A673 (cell line): ENCODE measurements around the gene EWSR1. TPM values are rescaled to one million over a fixed set of nuclear protein-coding genes. Genes with fewer than 3 reads are reported as not detected.

Experiments
- BruUV-seq: library from RNA; stranded (reverse); fragments of 400-500 nt; replicated peaks from 2 replicates; lab custom pipeline; 2021; lab: Mats Ljungman, UMichigan
- CTCF ChIA-PET: fragments of 300-600 bp; sonication (Branson Sonifier 250); formaldehyde crosslinking; loops from one replicate; lab custom pipeline; 2022; ENCODE audit warnings: antibody characterized with exemption; lab: Charles Lee
- POLR2A ChIA-PET: fragments of 300-600 bp; sonication (Branson Sonifier 250); formaldehyde crosslinking; loops from one replicate; lab custom pipeline; 2022; ENCODE audit warnings: antibody characterized with exemption; ENCODE audit not compliant: low non-redundant PET; lab: Charles Lee
- DNase-seq: peaks from one replicate; pipeline ENCODE4 v3.0.0-alpha.2; 2015; ENCODE audit warnings: low spot score
- H3K27ac ChIP-seq: fragments of 200-600 bp; sonication (generic); 2 replicates; pipeline ENCODE4 v1.5.1; 2016; ENCODE audit warnings: mixed run types, low read depth, mild to moderate bottlenecking, mixed read lengths, antibody characterized with exemption, low read length; ENCODE audit not compliant: poor library complexity, severe bottlenecking
- H3K27me3 ChIP-seq: fragments of 200-600 bp; sonication (generic); replicated peaks from 2 replicates; pipeline ENCODE4 v1.6.1; 2017; ENCODE audit warnings: mixed run types, low read depth, mild to moderate bottlenecking, mixed read lengths, antibody characterized with exemption, low read length; ENCODE audit not compliant: insufficient read depth, poor library complexity
- H3K36me3 ChIP-seq: fragments of 200-600 bp; sonication (generic); 2 replicates; pipeline ENCODE4 v1.6.1; 2016; ENCODE audit warnings: mixed run types, mild to moderate bottlenecking, mixed read lengths, antibody characterized with exemption, low read length; ENCODE audit not compliant: insufficient read depth, poor library complexity, severe bottlenecking
- H3K4me1 ChIP-seq: fragments of 200-600 bp; sonication (generic); 2 replicates; pipeline ENCODE4 v1.6.1; 2017; ENCODE audit warnings: mixed run types, mild to moderate bottlenecking, mixed read lengths, antibody characterized with exemption, low read length; ENCODE audit not compliant: insufficient read depth, poor library complexity, severe bottlenecking
- H3K4me3 ChIP-seq: fragments of 200-600 bp; sonication (generic); 2 replicates; pipeline ENCODE4 v1.5.1; 2016; ENCODE audit warnings: low read depth, mixed run types, mild to moderate bottlenecking, mixed read lengths, low read length; ENCODE audit not compliant: poor library complexity, severe bottlenecking
- H3K9me3 ChIP-seq: fragments of 200-600 bp; sonication (generic); 2 replicates; pipeline ENCODE4 v1.6.1; 2016; ENCODE audit warnings: mixed run types, low read depth, mild to moderate bottlenecking, mixed read lengths, antibody characterized with exemption, low read length; ENCODE audit not compliant: poor library complexity, severe bottlenecking
- EZH2 ChIP-seq: fragments of 200-600 bp; sonication (generic); IDR thresholded peaks from 2 replicates; pipeline ENCODE4 v1.6.1; 2017; ENCODE audit warnings: borderline replicate concordance, low read depth, mild to moderate bottlenecking, mixed read lengths, antibody characterized with exemption, low read length; ENCODE audit not compliant: poor library complexity, severe bottlenecking
- intact Hi-C: fragments of 100-400 bp; cut with micrococcal nuclease; formaldehyde crosslinking; loops from one replicate; pipeline ENCODE4 v1.10.0; 2022; ENCODE audit not compliant: unreplicated experiment
- total RNA-seq: library from RNA; stranded (reverse); gene quantifications from 2 replicates; pipeline ENCODE4 v1.2.3, GENCODE V29; 2021
- TF ChIP-seq, protein P1 (sequence below): fragments of 300-800, 200-600 bp; sonication (generic); conservative IDR thresholded peaks from 2 replicates; pipeline ENCODE4 v1.5.1; 2017; ENCODE audit warnings: low read depth, mild to moderate bottlenecking, antibody characterized with exemption, low read length, moderate library complexity, mixed read lengths

The EWSR1 gene
- total RNA-seq, 1 experiment from 2014 or later: 358 TPM

DNA sequence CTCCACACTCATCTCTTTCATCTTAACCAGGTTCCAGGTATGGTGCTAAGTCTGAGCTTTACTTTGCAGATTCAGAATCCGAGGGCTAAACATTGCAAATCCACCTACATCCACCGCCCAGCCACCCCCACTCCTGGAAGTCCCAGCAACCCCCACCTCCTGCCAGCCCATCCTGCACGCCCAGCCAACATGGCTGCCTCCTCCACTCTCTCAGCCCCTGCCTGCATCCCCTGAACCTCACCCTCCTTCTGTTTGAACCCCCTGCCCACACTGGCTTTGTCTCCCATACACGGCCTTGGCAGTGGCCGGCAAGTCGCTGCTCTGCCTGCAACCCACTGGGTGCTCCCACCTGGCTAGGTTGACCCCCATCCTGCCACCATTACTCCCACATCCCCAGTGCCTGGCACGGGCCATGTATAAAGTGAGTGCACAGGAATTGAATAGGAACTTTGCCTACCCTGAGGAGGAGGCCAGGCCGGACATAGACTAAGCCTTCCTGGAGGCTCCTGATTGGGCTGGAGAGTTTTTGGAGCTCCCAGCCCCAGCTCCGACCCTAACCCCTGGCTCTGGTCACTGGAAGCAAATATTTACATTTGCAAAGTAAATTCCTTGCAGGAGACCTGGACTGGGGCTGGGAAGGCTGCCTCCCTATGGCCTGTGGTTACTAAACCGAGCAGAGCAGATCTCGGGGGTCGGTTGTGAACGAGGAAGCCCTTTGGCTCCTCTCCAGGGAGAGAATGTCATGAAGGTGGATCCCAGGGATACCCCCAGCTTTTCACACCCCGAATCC, 48.0 kb upstream of the EWSR1 start:
- intact Hi-C loops: no loop called here
- Histone ChIP-seq H3K36me3 (no peaks in the 10 kb centered on the region), H3K4me1 (no peaks in the 10 kb centered on the region), H3K9me3 (no peaks in the 10 kb centered on the region), H3K27ac (no peak overlapping the region), H3K4me3 (no peak overlapping the region), H3K27me3 (no peaks in the 10 kb centered on the region)
- TF ChIP-seq, protein P1, sequence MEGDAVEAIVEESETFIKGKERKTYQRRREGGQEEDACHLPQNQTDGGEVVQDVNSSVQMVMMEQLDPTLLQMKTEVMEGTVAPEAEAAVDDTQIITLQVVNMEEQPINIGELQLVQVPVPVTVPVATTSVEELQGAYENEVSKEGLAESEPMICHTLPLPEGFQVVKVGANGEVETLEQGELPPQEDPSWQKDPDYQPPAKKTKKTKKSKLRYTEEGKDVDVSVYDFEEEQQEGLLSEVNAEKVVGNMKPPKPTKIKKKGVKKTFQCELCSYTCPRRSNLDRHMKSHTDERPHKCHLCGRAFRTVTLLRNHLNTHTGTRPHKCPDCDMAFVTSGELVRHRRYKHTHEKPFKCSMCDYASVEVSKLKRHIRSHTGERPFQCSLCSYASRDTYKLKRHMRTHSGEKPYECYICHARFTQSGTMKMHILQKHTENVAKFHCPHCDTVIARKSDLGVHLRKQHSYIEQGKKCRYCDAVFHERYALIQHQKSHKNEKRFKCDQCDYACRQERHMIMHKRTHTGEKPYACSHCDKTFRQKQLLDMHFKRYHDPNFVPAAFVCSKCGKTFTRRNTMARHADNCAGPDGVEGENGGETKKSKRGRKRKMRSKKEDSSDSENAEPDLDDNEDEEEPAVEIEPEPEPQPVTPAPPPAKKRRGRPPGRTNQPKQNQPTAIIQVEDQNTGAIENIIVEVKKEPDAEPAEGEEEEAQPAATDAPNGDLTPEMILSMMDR: no peak
- TF ChIP-seq EZH2: no peak
- POLR2A ChIA-PET: no interaction called here
- BruUV-seq: no TSS peak
- no peak for DNase-seq
- CTCF ChIA-PET: no interaction called here

DNA sequence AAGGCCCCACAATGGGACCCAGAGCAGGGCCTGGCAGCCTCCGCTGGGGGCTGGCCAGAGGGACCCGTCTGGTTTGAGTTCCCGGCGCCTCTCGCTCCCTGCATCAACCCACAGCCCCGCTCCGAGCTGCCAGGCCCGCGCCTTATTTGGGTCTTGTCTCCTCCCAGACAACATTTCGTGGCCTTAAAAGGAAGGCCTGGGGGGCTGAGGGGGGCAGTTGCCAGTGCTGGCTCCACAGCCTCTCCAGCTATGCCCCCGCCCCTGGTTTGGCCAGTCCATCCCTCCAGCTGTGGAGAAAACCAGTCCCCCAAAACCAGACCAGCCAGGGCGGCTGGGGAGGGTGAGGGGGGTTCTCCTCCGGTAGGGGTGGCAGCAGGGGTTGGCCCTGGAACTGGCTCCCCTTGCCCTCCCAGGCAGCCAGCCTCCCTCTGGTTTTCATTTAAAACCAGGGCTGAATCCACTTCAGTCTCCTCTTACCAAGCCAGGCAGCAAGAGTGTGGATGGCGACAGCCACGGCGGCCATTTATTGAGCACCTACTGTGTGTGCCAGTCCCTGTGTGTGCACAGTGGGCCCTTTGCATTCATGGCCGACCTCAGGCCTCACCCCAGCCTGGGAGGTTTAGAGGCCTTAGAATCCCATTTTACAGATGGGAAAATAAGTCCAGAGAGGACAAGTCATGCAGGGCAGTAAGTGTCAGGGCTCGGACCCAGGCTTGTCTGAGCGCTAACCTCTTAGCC, 43.8 kb upstream of the EWSR1 start:
- H3K36me3 ChIP-seq: no peaks in the 10 kb centered on the region
- no peak overlapping the region for H3K27ac ChIP-seq
- ChIA-PET POLR2A (no interaction called here), CTCF (no interaction called here)
- TF ChIP-seq EZH2: no peak
- TF ChIP-seq, protein P1: no peak
- BruUV-seq: no TSS peak
- no peak overlapping the region for H3K4me3 ChIP-seq
- no peaks in the 10 kb centered on the region for H3K4me1 ChIP-seq
- DNase-seq: no peak
- H3K27me3 ChIP-seq: no peaks in the 10 kb centered on the region
- intact Hi-C loops: no loop called here
- no peaks in the 10 kb centered on the region for H3K9me3 ChIP-seq

DNA sequence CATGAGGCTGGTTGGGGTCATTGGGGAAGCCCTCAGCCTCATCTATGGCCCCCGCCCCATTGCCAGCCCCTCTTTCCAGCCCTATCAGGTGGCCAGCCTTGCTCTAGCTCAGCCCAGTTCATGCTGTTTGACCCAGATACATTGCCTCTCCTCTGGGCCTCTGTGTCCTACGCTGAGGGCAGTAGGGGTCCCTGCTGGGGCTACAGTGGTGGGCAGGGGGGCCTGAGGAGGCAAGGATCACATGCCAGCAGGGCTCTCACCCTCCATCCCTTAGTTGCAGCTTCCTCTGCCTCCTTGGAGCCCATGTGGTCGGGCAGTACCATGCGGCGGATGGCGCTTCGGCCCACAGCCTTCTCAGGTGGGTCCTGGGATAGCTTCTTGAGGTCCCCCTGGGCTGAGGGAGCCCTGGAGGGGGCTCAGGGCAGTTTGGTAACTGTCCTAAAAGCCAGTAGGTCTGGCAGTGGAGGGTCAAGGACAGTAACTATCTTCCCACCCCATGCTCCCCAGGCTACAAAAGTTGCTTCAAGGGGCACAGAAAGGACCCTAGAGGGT, 43.1 kb upstream of the EWSR1 start:
- Histone ChIP-seq H3K27ac (no peak overlapping the region), H3K4me1 (no peaks in the 10 kb centered on the region), H3K27me3 (no peaks in the 10 kb centered on the region), H3K4me3 (no peak overlapping the region), H3K36me3 (no peaks in the 10 kb centered on the region), H3K9me3 (no peaks in the 10 kb centered on the region)
- POLR2A ChIA-PET: no interaction called here
- CTCF ChIA-PET: no interaction called here
- DNase-seq: no peak
- intact Hi-C loops: no loop called here
- BruUV-seq: no TSS peak
- no peak for TF ChIP-seq EZH2
- TF ChIP-seq, protein P1: no peak
